Esophagus muscularis mucosa (tissue), 3 donors: ENCODE measurements around the gene TPD52L2.

Source experiments
- POLR2AphosphoS5 ChIP-seq, 2 donors: sonication (generic); formaldehyde crosslinking; IDR thresholded peaks; one replicate each; pipeline ENCODE4 v1.6.1; 2017; ENCODE audit warnings: antibody characterized with exemption in 2 of 2
- TF ChIP-seq, protein P1 (sequence below), 3 experiments: fragments of 200-600 bp in 2 of 3; fragments of 450-650 bp in 1 of 3; sonication (generic) in 2 of 3; IDR thresholded peaks; one replicate each; pipeline ENCODE4 v1.5.1; 2017 to 2019; ENCODE audit warnings: antibody characterized with exemption in 3 of 3, mild to moderate bottlenecking in 2 of 3, moderate library complexity in 1 of 3

DNA sequence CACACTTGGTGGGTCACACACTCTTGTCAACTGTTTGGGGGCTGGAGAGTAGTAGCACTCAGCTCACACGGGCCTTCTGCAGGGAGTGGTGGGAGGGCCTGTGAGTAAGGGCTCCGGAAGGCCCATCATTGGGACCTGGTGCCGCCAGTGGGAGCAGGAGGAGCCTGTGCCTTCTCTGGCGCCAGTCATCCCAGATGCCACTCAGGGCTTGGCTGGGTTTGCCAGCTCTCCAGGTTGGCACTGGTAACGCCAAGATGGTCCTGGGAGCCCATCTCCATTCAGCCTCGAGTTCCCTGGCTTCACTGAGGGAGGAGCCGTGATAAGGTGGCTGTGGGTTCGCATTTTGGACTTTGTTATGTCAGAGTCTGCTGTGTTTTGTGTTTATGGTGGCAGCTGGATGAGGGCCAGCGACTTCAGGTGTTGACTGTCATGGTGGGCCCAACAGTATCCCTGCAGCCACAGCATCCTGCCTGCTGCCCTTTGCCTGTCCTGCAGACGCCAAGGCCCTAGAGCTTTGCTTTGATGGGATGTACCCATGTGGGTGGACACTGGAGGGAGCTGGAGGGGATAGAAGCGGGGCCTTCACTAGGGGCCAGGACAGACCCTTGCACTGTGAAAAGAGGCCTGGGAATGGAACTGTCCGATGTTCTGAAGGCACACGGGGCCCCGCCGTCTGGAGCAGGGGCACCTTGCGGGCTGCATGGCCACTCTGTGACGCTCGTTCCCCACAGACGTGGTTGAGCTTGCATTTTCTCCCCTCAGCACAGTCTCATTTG lies 16.6 kb downstream of the TPD52L2 start:
- TF ChIP-seq, protein P1, sequence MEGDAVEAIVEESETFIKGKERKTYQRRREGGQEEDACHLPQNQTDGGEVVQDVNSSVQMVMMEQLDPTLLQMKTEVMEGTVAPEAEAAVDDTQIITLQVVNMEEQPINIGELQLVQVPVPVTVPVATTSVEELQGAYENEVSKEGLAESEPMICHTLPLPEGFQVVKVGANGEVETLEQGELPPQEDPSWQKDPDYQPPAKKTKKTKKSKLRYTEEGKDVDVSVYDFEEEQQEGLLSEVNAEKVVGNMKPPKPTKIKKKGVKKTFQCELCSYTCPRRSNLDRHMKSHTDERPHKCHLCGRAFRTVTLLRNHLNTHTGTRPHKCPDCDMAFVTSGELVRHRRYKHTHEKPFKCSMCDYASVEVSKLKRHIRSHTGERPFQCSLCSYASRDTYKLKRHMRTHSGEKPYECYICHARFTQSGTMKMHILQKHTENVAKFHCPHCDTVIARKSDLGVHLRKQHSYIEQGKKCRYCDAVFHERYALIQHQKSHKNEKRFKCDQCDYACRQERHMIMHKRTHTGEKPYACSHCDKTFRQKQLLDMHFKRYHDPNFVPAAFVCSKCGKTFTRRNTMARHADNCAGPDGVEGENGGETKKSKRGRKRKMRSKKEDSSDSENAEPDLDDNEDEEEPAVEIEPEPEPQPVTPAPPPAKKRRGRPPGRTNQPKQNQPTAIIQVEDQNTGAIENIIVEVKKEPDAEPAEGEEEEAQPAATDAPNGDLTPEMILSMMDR (IDR thresholded peaks at IDR 0.05): no peak
- no peak for TF ChIP-seq POLR2AphosphoS5 (IDR thresholded peaks at IDR 0.05)
